Caco-2 (cell line): ENCODE results near the gene RPS6KA5. TPM values are rescaled to one million over a fixed set of nuclear protein-coding genes. Genes with fewer than 3 reads are reported as not detected.

ENCODE experiments used
- BruUV-seq: library from RNA; stranded (reverse); fragments of 400-500 nt; replicated peaks from 2 replicates; lab custom pipeline; 2021; lab: Mats Ljungman, UMichigan
- CTCF ChIA-PET: fragments of 300-600 bp; sonication (Branson Sonifier 250); formaldehyde crosslinking; loops from one replicate; lab custom pipeline; 2022; ENCODE audit warnings: antibody characterized with exemption; lab: Charles Lee
- POLR2A ChIA-PET: fragments of 300-600 bp; sonication (Branson Sonifier 250); formaldehyde crosslinking; loops from one replicate; lab custom pipeline; 2022; ENCODE audit warnings: antibody characterized with exemption; lab: Charles Lee
- DNase-seq, 2 experiments: peaks; one replicate each; pipeline versions ENCODE4 v3.0.0 to v3.0.0-alpha.2; 2020 to 2022
- H3K27me3 ChIP-seq: replicated peaks from 2 replicates; pipeline ENCODE4 v1.6.0; 2011; ENCODE audit warnings: low read length; ENCODE audit not compliant: control insufficient read depth, insufficient read depth
- H3K36me3 ChIP-seq: 2 replicates; pipeline ENCODE4 v1.5.1; 2011; ENCODE audit warnings: low read length; ENCODE audit not compliant: control insufficient read depth, insufficient read depth
- H3K4me1 ChIP-seq: fragments of 250-450 bp; sonication (Bioruptor Pico); 2 replicates; pipeline ENCODE4 v1.5.1; 2020; ENCODE audit warnings: mild to moderate bottlenecking
- H3K4me3 ChIP-seq: 2 replicates; pipeline ENCODE4 v1.5.1; 2011; ENCODE audit warnings: low read depth, mild to moderate bottlenecking, control low read depth, low read length
- H3K9me3 ChIP-seq: fragments of 250-450 bp; sonication (Bioruptor Pico); 2 replicates; pipeline ENCODE4 v1.5.1; 2020; ENCODE audit warnings: mild to moderate bottlenecking, moderate library complexity
- H3K27ac Mint-ChIP-seq: one replicate; pipeline ENCODE4 v1.8.0; 2022; ENCODE audit warnings: mixed read lengths; ENCODE audit not compliant: unreplicated experiment
- H3K27me3 Mint-ChIP-seq: one replicate; pipeline ENCODE4 v1.8.0; 2022; ENCODE audit warnings: mixed read lengths; ENCODE audit not compliant: insufficient read depth, unreplicated experiment
- H3K36me3 Mint-ChIP-seq: one replicate; pipeline ENCODE4 v1.8.0; 2022; ENCODE audit warnings: mild to moderate bottlenecking, mixed read lengths; ENCODE audit not compliant: insufficient read depth, unreplicated experiment
- H3K4me1 Mint-ChIP-seq: one replicate; pipeline ENCODE4 v1.8.0; 2022; ENCODE audit warnings: low read depth, mixed read lengths; ENCODE audit not compliant: unreplicated experiment
- H3K4me3 Mint-ChIP-seq: one replicate; pipeline ENCODE4 v1.8.0; 2022; ENCODE audit warnings: mild to moderate bottlenecking, moderate library complexity, mixed read lengths; ENCODE audit not compliant: unreplicated experiment
- H3K9me3 Mint-ChIP-seq: one replicate; pipeline ENCODE4 v1.8.0; 2022; ENCODE audit warnings: mixed read lengths; ENCODE audit not compliant: unreplicated experiment
- intact Hi-C: fragments of 100-400 bp; cut with micrococcal nuclease; formaldehyde crosslinking; loops from one replicate; pipeline ENCODE4 v1.10.0; 2022; ENCODE audit not compliant: unreplicated experiment
- total RNA-seq: library from RNA; stranded (reverse); gene quantifications from 2 replicates; pipeline ENCODE4 v1.2.3, GENCODE V29; 2022
- TF ChIP-seq, protein P1 (sequence below), 2 experiments: fragments of 200-600 bp in 1 of 2; IDR thresholded peaks; 1 replicate in 1 of 2; 2 replicates in 1 of 2; pipeline versions ENCODE4 v1.5.1 to v1.8.0; 2011 to 2022; ENCODE audit warnings: antibody characterized with exemption in 1 of 2, control low read depth in 1 of 2, inconsistent platforms in 1 of 2, low read depth in 1 of 2, low read length in 1 of 2, mild to moderate bottlenecking in 1 of 2, moderate library complexity in 1 of 2; ENCODE audit not compliant: insufficient read depth in 1 of 2, severe bottlenecking in 1 of 2, unreplicated experiment in 1 of 2

Gene RPS6KA5
- total RNA-seq, 1 experiment from 2014 or later = 5.7 TPM

DNA sequence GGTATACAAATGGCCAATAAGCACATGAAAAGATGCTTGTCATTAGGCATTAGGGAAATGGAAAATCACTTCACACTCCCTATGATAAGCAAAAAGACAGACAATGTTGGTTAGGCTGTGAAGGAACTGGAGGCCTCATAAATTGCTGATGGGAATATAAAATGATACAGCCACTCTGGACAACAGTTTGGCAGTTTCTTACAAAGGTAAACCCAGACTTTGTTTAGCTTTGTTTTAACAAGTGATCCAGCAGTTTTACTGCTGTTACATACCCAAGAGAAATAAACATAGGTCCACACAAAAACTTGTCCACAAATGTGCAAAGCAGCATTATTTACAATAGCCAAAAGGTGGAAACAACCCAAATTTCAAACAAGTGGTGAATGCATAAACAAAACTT lies 5.4 kb downstream of the RPS6KA5 start:
- intact Hi-C loops = no loop called here

DNA sequence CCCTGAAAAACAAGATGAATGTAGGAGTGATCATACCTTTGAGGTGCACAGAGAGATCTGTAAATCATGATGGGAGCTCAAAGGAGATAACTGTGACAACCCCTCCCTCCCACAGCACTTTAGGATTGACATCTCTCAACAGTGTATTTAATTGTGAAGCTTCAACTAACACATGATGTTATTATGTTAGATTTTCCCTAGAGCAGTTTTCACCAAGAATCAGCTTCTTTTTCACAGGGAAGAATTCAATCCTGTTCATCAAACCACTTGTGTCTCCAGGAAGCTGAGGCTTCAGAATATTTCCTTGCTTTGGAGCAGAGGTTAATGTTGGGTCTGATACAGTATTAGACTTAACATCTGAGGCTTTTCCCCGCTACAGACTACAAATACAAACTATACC lies 11.8 kb downstream of the RPS6KA5 start:
- H3K36me3 Mint-ChIP-seq = no peaks in the 10 kb centered on the region
- TF ChIP-seq, protein P1, sequence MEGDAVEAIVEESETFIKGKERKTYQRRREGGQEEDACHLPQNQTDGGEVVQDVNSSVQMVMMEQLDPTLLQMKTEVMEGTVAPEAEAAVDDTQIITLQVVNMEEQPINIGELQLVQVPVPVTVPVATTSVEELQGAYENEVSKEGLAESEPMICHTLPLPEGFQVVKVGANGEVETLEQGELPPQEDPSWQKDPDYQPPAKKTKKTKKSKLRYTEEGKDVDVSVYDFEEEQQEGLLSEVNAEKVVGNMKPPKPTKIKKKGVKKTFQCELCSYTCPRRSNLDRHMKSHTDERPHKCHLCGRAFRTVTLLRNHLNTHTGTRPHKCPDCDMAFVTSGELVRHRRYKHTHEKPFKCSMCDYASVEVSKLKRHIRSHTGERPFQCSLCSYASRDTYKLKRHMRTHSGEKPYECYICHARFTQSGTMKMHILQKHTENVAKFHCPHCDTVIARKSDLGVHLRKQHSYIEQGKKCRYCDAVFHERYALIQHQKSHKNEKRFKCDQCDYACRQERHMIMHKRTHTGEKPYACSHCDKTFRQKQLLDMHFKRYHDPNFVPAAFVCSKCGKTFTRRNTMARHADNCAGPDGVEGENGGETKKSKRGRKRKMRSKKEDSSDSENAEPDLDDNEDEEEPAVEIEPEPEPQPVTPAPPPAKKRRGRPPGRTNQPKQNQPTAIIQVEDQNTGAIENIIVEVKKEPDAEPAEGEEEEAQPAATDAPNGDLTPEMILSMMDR (IDR thresholded peaks at IDR 0.05; ENCODE audit: insufficient read depth in 1 of 2, low read depth in 1 of 2, low read length in 1 of 2, severe bottlenecking in 1 of 2, unreplicated experiment in 1 of 2) = no peak
- H3K27me3 ChIP-seq = no peaks in the 10 kb centered on the region
- DNase-seq = no peak
- CTCF ChIA-PET = no interaction called here
- H3K4me3 Mint-ChIP-seq = no peak overlapping the region
- no peak overlapping the region for H3K27ac Mint-ChIP-seq
- intact Hi-C loops = no loop called here
- no peaks in the 10 kb centered on the region for H3K27me3 Mint-ChIP-seq
- no peaks in the 10 kb centered on the region for H3K4me1 Mint-ChIP-seq
- H3K4me3 ChIP-seq = no peak overlapping the region
- H3K36me3 ChIP-seq = no peaks in the 10 kb centered on the region
- no peaks in the 10 kb centered on the region for H3K9me3 Mint-ChIP-seq
- H3K9me3 ChIP-seq = no peaks in the 10 kb centered on the region
- no peaks in the 10 kb centered on the region for H3K4me1 ChIP-seq
- POLR2A ChIA-PET = no interaction called here
- no TSS peak for BruUV-seq

More for the DNA sequence above, 5.4 kb downstream of the RPS6KA5 start:
- TF ChIP-seq, protein P1 (IDR thresholded peaks at IDR 0.05; ENCODE audit: insufficient read depth in 1 of 2, low read depth in 1 of 2, low read length in 1 of 2, severe bottlenecking in 1 of 2, unreplicated experiment in 1 of 2) = no peak
- no peaks in the 10 kb centered on the region for H3K27me3 Mint-ChIP-seq
- DNase-seq = no peak
- no peaks in the 10 kb centered on the region for H3K9me3 Mint-ChIP-seq
- Histone ChIP-seq H3K4me1 (no peaks in the 10 kb centered on the region), H3K36me3 (no peaks in the 10 kb centered on the region), H3K9me3 (no peaks in the 10 kb centered on the region), H3K4me3 (no peak overlapping the region), H3K27me3 (no peaks in the 10 kb centered on the region)
- no TSS peak for BruUV-seq
- no peaks in the 10 kb centered on the region for H3K4me1 Mint-ChIP-seq
- ChIA-PET CTCF (no interaction called here), POLR2A (no interaction called here)
- H3K4me3 Mint-ChIP-seq = no peak overlapping the region
- H3K27ac Mint-ChIP-seq = no peak overlapping the region
- H3K36me3 Mint-ChIP-seq = no peaks in the 10 kb centered on the region

DNA sequence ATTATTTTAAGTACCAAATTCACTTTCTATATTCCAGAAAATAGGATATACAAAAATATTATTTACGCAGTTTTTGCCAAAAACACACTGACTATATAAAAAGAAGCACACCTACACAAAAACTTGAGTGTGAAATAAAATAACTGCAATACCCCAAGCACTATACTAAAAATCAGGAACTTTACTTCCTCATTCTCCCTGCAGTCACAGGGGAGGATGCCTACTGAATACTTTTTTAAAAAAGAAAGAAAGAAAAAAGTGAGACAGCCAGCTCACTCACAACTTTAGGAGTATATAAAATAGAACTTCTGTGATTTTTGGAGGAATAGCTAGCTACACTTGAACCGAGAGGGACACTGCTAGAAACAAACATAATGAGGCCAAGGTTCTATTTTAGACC lies 12.2 kb downstream of the RPS6KA5 start:
- no peaks in the 10 kb centered on the region for H3K27me3 Mint-ChIP-seq
- no peaks in the 10 kb centered on the region for H3K36me3 Mint-ChIP-seq
- no peak overlapping the region for H3K4me3 Mint-ChIP-seq
- ChIA-PET CTCF (no interaction called here), POLR2A (no interaction called here)
- H3K4me1 ChIP-seq = no peaks in the 10 kb centered on the region
- H3K27ac Mint-ChIP-seq = no peak overlapping the region
- intact Hi-C loops = no loop called here
- BruUV-seq = no TSS peak
- no peak for DNase-seq
- TF ChIP-seq, protein P1 (IDR thresholded peaks at IDR 0.05; ENCODE audit: insufficient read depth in 1 of 2, low read depth in 1 of 2, low read length in 1 of 2, severe bottlenecking in 1 of 2, unreplicated experiment in 1 of 2) = no peak
- no peaks in the 10 kb centered on the region for H3K27me3 ChIP-seq
- H3K4me3 ChIP-seq = no peak overlapping the region
- H3K4me1 Mint-ChIP-seq = no peaks in the 10 kb centered on the region
- no peaks in the 10 kb centered on the region for H3K9me3 Mint-ChIP-seq
- H3K36me3 ChIP-seq = no peaks in the 10 kb centered on the region
- H3K9me3 ChIP-seq = no peaks in the 10 kb centered on the region
